ENCODE data around the gene EEFSEC. TPM values are rescaled to one million over a fixed set of nuclear protein-coding genes. Genes with fewer than 3 reads are reported as not detected.

Gene EEFSEC
- total and polyA plus RNA-seq, 2 of the 4 experiments (the other 2 are of a cell fraction): 4.5 to 9.3 TPM

DNA sequence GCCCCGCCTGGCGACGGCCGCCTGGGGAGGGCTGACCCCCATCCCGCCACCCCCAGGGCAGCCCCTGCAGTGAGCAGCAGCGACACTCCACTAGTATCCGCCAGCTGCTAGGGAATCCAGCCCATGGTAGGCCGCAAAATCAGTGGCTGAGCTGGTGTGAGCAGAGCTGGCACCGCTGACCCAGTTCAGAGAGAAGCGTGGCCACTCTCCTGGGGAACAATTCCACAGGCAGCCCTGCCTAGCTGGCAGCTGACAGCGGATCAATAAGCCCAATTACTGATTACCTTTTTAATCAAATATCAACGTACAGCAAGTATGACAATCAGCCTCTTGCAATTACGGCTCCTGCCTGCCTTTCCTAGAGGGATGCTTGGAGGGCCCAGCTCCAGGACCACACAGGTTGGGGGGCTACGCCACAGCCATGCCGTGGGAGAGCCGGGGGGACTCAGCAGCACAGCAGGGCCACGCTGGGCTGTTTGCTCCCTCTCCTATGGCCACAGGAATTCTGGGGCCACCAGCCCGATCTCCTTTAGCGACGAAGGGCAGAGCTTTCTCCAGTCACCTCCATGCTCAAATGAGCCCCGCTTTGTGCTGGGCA lies 299.5 kb downstream of the EEFSEC start:
- Histone ChIP-seq H2AFZ (replicated peaks; ENCODE audit: low read length, poor library complexity) (no peak overlapping the region), H2BK120ac (ENCODE audit: low read depth, low read length) (no peak overlapping the region), H3K9ac (ENCODE audit: low read depth, low read length) (no peak overlapping the region), H3K27ac (ENCODE audit: insufficient read depth, low read length) (no peak overlapping the region), H2BK5ac (ENCODE audit: low read depth, low read length, poor library complexity, severe bottlenecking) (no peak overlapping the region), H3K18ac (ENCODE audit: low read depth, low read length) (no peak overlapping the region), H4K5ac (ENCODE audit: low read depth, low read length) (no peak overlapping the region), H2AK9ac (replicated peaks; ENCODE audit: low read depth, low read length, poor library complexity) (no peak overlapping the region), H2BK20ac (ENCODE audit: low read depth, low read length) (no peak overlapping the region), H3K9me1 (ENCODE audit: insufficient read depth, low read length) (no peaks in the 10 kb centered on the region), H3K56ac (ENCODE audit: extremely low read depth, insufficient read depth, low read length) (no peak overlapping the region), H3K4me1 (ENCODE audit: control insufficient read depth, insufficient read depth, low read length) (no peaks in the 10 kb centered on the region), H4K8ac (ENCODE audit: low read depth in 2 of 2, low read length in 2 of 2) (no peak overlapping the region), H3K14ac (replicated peaks; ENCODE audit: low read depth, low read length) (no peak overlapping the region), H4K91ac (ENCODE audit: insufficient read depth, low read depth, low read length) (no peak overlapping the region), H3K79me1 (ENCODE audit: low read depth in 1 of 2, low read length in 2 of 2) (no peaks in the 10 kb centered on the region), H3K9me3 (ENCODE audit: control insufficient read depth, insufficient read depth, low read length) (peaks cover 2% of the 10 kb centered on the region; the same call in 1 of the 2 replicates), H3K36me3 (ENCODE audit: control insufficient read depth, insufficient read depth, low read length) (no peaks in the 10 kb centered on the region), H2BK15ac (ENCODE audit: low read depth, low read length) (no peak overlapping the region), H3K4me2 (ENCODE audit: low read depth, low read length) (no peak overlapping the region), H3K27me3 (ENCODE audit: control insufficient read depth, insufficient read depth, low read length) (peaks cover 70% of the 10 kb centered on the region), H4K20me1 (ENCODE audit: insufficient read depth, low read length) (no peaks in the 10 kb centered on the region; the same call in 1 of the 2 replicates), H3K4me3 (ENCODE audit: insufficient read depth, low read depth, low read length) (no peak overlapping the region), H2AK5ac (ENCODE audit: low read depth, low read length) (no peak overlapping the region), H3K23ac (ENCODE audit: low read depth, low read length) (no peak overlapping the region), H3K4ac (ENCODE audit: low read depth, low read length) (no peak overlapping the region)
- dilution Hi-C loops (cut with HindIII; ENCODE audit: low sequenced_read_pairs, unreplicated experiment) (no loop called here), in situ Hi-C loops (cut with MboI; ENCODE audit: low sequenced_read_pairs) (no loop called here), intact Hi-C loops (cut with micrococcal nuclease) (no loop called here)
- no TSS peak for BruUV-seq (replicated peaks)
- 63% methylated on average over 6 of the region's 21 CpGs; no CpG with 5 or more reads in 1 of the 2 experiments for WGBS, 2 experiments (ENCODE audit: extremely low coverage in 2 of 2, insufficient read length in 1 of 2)
- no peak for TF ChIP-seq MXI1 (IDR thresholded peaks at IDR 0.05; ENCODE audit: borderline replicate concordance, low read depth, low read length)
- no peak for TF ChIP-seq RCOR1 (IDR thresholded peaks at IDR 0.05; ENCODE audit: insufficient replicate concordance, low read length)
- no peak for TF ChIP-seq MAFK (IDR thresholded peaks at IDR 0.05; ENCODE audit: low read depth, low read length)
- TF ChIP-seq CHD1 (IDR thresholded peaks at IDR 0.05; ENCODE audit: low read depth, low read length): no peak
- TF ChIP-seq RAD21 (IDR thresholded peaks at IDR 0.05; ENCODE audit: low read length): no peak
- TF ChIP-seq, protein P1, sequence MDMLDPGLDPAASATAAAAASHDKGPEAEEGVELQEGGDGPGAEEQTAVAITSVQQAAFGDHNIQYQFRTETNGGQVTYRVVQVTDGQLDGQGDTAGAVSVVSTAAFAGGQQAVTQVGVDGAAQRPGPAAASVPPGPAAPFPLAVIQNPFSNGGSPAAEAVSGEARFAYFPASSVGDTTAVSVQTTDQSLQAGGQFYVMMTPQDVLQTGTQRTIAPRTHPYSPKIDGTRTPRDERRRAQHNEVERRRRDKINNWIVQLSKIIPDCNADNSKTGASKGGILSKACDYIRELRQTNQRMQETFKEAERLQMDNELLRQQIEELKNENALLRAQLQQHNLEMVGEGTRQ (IDR thresholded peaks at IDR 0.05; ENCODE audit: low read depth, low read length): no peak
- no peak for TF ChIP-seq RFX5 (IDR thresholded peaks at IDR 0.05; ENCODE audit: low read depth, low read length)
- TF ChIP-seq SMC3 (IDR thresholded peaks at IDR 0.05; ENCODE audit: low read depth, low read length): no peak
- TF ChIP-seq, protein P2, sequence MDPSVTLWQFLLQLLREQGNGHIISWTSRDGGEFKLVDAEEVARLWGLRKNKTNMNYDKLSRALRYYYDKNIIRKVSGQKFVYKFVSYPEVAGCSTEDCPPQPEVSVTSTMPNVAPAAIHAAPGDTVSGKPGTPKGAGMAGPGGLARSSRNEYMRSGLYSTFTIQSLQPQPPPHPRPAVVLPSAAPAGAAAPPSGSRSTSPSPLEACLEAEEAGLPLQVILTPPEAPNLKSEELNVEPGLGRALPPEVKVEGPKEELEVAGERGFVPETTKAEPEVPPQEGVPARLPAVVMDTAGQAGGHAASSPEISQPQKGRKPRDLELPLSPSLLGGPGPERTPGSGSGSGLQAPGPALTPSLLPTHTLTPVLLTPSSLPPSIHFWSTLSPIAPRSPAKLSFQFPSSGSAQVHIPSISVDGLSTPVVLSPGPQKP (IDR thresholded peaks at IDR 0.05; ENCODE audit: borderline replicate concordance, low read depth, low read length): no peak
- no peak for TF ChIP-seq POLR2A (IDR thresholded peaks at IDR 0.05; ENCODE audit: low read depth, low read length)
- no peak for TF ChIP-seq FOS (IDR thresholded peaks at IDR 0.05; ENCODE audit: low read depth, low read length)
- TF ChIP-seq, protein P3, sequence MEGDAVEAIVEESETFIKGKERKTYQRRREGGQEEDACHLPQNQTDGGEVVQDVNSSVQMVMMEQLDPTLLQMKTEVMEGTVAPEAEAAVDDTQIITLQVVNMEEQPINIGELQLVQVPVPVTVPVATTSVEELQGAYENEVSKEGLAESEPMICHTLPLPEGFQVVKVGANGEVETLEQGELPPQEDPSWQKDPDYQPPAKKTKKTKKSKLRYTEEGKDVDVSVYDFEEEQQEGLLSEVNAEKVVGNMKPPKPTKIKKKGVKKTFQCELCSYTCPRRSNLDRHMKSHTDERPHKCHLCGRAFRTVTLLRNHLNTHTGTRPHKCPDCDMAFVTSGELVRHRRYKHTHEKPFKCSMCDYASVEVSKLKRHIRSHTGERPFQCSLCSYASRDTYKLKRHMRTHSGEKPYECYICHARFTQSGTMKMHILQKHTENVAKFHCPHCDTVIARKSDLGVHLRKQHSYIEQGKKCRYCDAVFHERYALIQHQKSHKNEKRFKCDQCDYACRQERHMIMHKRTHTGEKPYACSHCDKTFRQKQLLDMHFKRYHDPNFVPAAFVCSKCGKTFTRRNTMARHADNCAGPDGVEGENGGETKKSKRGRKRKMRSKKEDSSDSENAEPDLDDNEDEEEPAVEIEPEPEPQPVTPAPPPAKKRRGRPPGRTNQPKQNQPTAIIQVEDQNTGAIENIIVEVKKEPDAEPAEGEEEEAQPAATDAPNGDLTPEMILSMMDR (conservative IDR thresholded peaks at IDR 0.05; ENCODE audit: low read depth, low read length): no peak
- ATAC-seq (ENCODE audit: low read depth) (no peak), DNase-seq (no peak)
- ChIA-PET CTCF (no interaction called here), POLR2A (ENCODE audit: unreplicated experiment) (no interaction called here)
